Smooth muscle cell (in vitro differentiated cells): ENCODE measurements around the gene MPO. TPM values are rescaled to one million over a fixed set of nuclear protein-coding genes. Genes with fewer than 3 reads are reported as not detected.

Source experiments
- DNase-seq: peaks from one replicate; lab custom pipeline; 2025; ENCODE audit not compliant: unreplicated experiment; lab: John Stamatoyannopoulos, UW
- H2AFZ ChIP-seq: fragments of 200-600 bp; sonication (generic); 2 replicates; pipeline ENCODE4 v1.6.0; 2016; ENCODE audit warnings: antibody characterized with exemption, low read depth, mild to moderate bottlenecking
- H3F3A ChIP-seq: fragments of 200-600 bp; sonication (generic); 2 replicates; pipeline ENCODE4 v1.6.0; 2017; ENCODE audit warnings: antibody characterized with exemption, low read depth
- H3K27ac ChIP-seq: fragments of 200-600 bp; sonication (generic); 2 replicates; pipeline ENCODE4 v1.5.1; 2016; ENCODE audit warnings: low read depth, mild to moderate bottlenecking
- H3K27me3 ChIP-seq: fragments of 200-600 bp; sonication (generic); 2 replicates; pipeline ENCODE4 v1.6.1; 2016; ENCODE audit warnings: low read depth, mild to moderate bottlenecking
- H3K36me3 ChIP-seq: fragments of 200-600 bp; sonication (generic); 2 replicates; pipeline ENCODE4 v1.5.1; 2016; ENCODE audit warnings: low read depth
- H3K4me1 ChIP-seq: fragments of 200-600 bp; sonication (generic); 2 replicates; pipeline ENCODE4 v1.5.1; 2016; ENCODE audit warnings: low read depth
- H3K4me2 ChIP-seq: fragments of 200-600 bp; sonication (generic); 2 replicates; pipeline ENCODE4 v1.6.0; 2016; ENCODE audit warnings: mild to moderate bottlenecking
- H3K4me3 ChIP-seq: fragments of 200-600 bp; sonication (generic); 2 replicates; pipeline ENCODE4 v1.5.1; 2016; ENCODE audit warnings: mild to moderate bottlenecking
- H3K79me2 ChIP-seq: fragments of 200-600 bp; sonication (generic); 2 replicates; pipeline ENCODE4 v1.6.0; 2016; ENCODE audit warnings: low read depth, mild to moderate bottlenecking
- H3K9ac ChIP-seq: fragments of 200-600 bp; sonication (generic); 2 replicates; pipeline ENCODE4 v1.6.0; 2016; ENCODE audit warnings: low read depth
- H3K9me3 ChIP-seq: fragments of 200-600 bp; sonication (generic); replicated peaks from 2 replicates; pipeline ENCODE4 v1.5.1; 2016; ENCODE audit warnings: low read depth
- H4K20me1 ChIP-seq: fragments of 200-600 bp; sonication (generic); 2 replicates; pipeline ENCODE4 v1.6.0; 2016; ENCODE audit warnings: low read depth
- WGBS: methylation state at CpG from one replicate; pipeline ENCODE4 v1.1.7; 2016; ENCODE audit warnings: low lambda C conversion rate; 5-methylcytosine and 5-hydroxymethylcytosine counted together
- polyA plus RNA-seq: library from polyadenylated mRNA; unstranded; fragments of >200 nt; fragmentation: Nextera tagmentation; extraction: Ambion mirVana; gene quantifications from 2 replicates; pipeline ENCODE4 v1.2.1, GENCODE V29; 2016
- total RNA-seq: library from RNA; depleted of rRNA; stranded (reverse); fragments of >200 nt; gene quantifications from 2 replicates; pipeline ENCODE4 v1.2.3, GENCODE V29; 2014
- TF ChIP-seq, protein P1 (sequence below): fragments of 200-600 bp; sonication (generic); IDR thresholded peaks from 2 replicates; pipeline ENCODE4 v1.5.1; 2017; ENCODE audit warnings: borderline replicate concordance, mild to moderate bottlenecking, antibody characterized with exemption; ENCODE audit not compliant: insufficient read depth, poor library complexity, severe bottlenecking

MPO gene
- total and polyA plus RNA-seq, 2 experiments from 2014 or later = 0.09 TPM; not detected in 1

DNA sequence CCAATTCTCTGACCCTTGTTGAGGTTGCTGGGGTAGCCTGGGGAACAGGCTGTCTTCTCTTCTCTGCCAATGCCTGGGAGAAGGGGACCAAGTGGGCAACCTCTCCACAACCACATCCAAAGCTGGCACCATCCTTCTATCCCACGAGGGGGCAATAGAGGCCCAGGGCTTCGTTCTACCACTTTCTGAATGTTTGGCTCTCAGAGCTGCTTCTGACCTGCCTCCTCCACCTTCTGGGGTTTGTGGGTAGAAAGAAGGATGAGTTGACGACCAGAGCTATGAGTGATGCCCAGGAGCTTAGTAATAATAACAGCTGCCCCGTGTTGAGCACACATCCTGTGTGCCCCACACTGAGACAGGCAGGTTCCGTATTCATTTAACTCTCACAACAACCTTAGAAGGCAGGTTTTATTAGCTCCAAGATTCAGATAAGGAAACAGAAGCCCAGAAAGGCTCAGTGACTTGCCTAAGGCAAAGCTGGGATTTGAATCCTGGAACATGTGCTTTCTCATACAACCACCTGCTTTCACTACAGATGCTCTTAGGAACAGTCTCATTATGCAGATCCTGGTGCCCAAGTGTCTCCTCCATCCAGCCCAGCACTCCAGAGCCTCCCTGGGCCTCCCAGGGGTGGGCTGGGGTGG is 36.8 kb upstream of the MPO start:
- H4K20me1 ChIP-seq = no peaks in the 10 kb centered on the region
- DNase-seq = no peak
- no peak overlapping the region for H3K4me2 ChIP-seq
- H3K9ac ChIP-seq = no peak overlapping the region
- no peaks in the 10 kb centered on the region for H3F3A ChIP-seq
- H2AFZ ChIP-seq = no peak overlapping the region
- no peaks in the 10 kb centered on the region for H3K9me3 ChIP-seq
- no peaks in the 10 kb centered on the region for H3K27me3 ChIP-seq
- H3K79me2 ChIP-seq = no peaks in the 10 kb centered on the region
- TF ChIP-seq, protein P1, sequence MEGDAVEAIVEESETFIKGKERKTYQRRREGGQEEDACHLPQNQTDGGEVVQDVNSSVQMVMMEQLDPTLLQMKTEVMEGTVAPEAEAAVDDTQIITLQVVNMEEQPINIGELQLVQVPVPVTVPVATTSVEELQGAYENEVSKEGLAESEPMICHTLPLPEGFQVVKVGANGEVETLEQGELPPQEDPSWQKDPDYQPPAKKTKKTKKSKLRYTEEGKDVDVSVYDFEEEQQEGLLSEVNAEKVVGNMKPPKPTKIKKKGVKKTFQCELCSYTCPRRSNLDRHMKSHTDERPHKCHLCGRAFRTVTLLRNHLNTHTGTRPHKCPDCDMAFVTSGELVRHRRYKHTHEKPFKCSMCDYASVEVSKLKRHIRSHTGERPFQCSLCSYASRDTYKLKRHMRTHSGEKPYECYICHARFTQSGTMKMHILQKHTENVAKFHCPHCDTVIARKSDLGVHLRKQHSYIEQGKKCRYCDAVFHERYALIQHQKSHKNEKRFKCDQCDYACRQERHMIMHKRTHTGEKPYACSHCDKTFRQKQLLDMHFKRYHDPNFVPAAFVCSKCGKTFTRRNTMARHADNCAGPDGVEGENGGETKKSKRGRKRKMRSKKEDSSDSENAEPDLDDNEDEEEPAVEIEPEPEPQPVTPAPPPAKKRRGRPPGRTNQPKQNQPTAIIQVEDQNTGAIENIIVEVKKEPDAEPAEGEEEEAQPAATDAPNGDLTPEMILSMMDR = peak; percentile 71
- no peak overlapping the region for H3K4me3 ChIP-seq
- no peaks in the 10 kb centered on the region for H3K4me1 ChIP-seq
- H3K36me3 ChIP-seq = no peaks in the 10 kb centered on the region
- 23% methylated on average over 5 of the region's 5 CpGs for WGBS
- H3K27ac ChIP-seq = no peak overlapping the region

DNA sequence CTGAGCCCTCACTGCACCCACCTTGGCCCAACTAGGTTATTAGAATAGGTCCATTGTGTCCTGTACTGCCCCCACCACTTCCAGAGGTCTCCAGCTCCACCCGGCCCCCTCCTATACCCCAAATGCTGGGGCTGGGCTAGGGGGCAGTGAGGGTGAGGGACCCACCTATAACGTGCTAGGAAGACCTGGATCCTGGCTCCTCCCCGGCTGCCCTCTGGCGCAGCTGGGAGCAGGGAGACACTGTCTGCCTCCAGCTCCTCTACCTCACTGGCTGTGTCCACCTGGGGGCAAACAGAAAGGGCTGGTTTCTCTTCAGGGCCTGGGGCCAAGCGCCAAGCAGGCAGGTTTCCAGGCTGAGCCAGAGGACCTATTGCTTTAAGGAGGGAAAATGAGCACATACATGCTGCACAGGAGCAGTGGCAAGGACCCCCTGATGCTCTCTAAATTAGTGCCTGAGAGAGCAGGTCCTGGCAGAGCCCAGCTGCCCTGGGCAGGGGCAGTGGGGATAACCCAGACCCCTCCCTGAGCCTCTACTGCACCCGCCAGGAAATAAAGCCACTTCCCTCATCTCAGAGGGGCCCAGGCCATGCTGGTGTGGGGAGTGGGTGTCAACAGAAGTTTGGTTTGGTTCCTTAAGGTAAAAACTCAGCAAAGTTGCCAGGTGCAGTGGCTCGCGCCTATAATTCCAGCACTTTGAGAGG is 35.7 kb upstream of the MPO start:
- no peak for DNase-seq
- Histone ChIP-seq H3K9ac (no peak overlapping the region), H3K4me3 (no peak overlapping the region), H3K27ac (no peak overlapping the region), H2AFZ (no peak overlapping the region), H3K9me3 (no peaks in the 10 kb centered on the region), H3K79me2 (no peaks in the 10 kb centered on the region), H3K27me3 (no peaks in the 10 kb centered on the region), H3F3A (no peaks in the 10 kb centered on the region), H4K20me1 (no peaks in the 10 kb centered on the region), H3K4me1 (no peaks in the 10 kb centered on the region), H3K4me2 (no peak overlapping the region), H3K36me3 (no peaks in the 10 kb centered on the region)
- WGBS = 96% methylated on average over 8 of the region's 8 CpGs
- TF ChIP-seq, protein P1 = no peak

DNA sequence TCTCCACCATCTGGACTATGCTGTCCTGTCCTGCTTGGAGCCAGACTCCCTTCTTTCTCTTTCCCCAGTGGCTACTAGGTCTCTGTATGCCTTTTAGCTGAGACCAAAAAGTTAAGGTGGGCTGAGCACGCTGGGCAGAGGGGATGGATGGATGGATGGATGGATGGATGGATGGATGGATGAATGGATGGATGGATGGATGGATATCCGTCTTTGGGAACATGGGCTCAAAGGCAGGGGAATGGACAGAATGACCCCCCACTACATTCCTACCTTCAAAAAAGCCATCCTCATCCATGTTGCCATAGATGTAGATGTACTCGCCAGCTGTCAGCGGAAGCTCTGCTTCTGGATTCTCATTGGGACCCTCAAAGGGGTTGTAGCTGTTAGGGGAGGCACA is 35.0 kb upstream of the MPO start:
- TF ChIP-seq, protein P1 = no peak
- Histone ChIP-seq H3K9me3 (no peaks in the 10 kb centered on the region), H3K36me3 (no peaks in the 10 kb centered on the region), H3K4me2 (no peak overlapping the region), H3F3A (no peaks in the 10 kb centered on the region), H3K9ac (no peak overlapping the region), H4K20me1 (no peaks in the 10 kb centered on the region), H3K4me1 (no peaks in the 10 kb centered on the region), H3K27ac (no peak overlapping the region), H3K4me3 (no peak overlapping the region), H2AFZ (no peak overlapping the region), H3K79me2 (no peaks in the 10 kb centered on the region), H3K27me3 (no peaks in the 10 kb centered on the region)
- 92% methylated on average over 4 of the region's 4 CpGs for WGBS
- DNase-seq = no peak
